GM12864 (cell line): Measurements from ENCODE around the gene TINCR.

Experiments used
- DNase-seq: peaks from one replicate; pipeline ENCODE4 v3.0.0-alpha.2; 2011; ENCODE audit warnings: low read depth
- H3K4me3 ChIP-seq: 2 replicates; pipeline ENCODE4 v1.5.1; 2011; ENCODE audit warnings: mild to moderate bottlenecking, low read depth, low read length, control low read depth
- TF ChIP-seq, protein P1 (sequence below): IDR thresholded peaks from 2 replicates; pipeline ENCODE4 v1.5.1; 2011; ENCODE audit warnings: low read depth, mild to moderate bottlenecking, moderate library complexity, low read length, control low read depth, inconsistent platforms; ENCODE audit errors: missing control alignments

TINCR gene

DNA sequence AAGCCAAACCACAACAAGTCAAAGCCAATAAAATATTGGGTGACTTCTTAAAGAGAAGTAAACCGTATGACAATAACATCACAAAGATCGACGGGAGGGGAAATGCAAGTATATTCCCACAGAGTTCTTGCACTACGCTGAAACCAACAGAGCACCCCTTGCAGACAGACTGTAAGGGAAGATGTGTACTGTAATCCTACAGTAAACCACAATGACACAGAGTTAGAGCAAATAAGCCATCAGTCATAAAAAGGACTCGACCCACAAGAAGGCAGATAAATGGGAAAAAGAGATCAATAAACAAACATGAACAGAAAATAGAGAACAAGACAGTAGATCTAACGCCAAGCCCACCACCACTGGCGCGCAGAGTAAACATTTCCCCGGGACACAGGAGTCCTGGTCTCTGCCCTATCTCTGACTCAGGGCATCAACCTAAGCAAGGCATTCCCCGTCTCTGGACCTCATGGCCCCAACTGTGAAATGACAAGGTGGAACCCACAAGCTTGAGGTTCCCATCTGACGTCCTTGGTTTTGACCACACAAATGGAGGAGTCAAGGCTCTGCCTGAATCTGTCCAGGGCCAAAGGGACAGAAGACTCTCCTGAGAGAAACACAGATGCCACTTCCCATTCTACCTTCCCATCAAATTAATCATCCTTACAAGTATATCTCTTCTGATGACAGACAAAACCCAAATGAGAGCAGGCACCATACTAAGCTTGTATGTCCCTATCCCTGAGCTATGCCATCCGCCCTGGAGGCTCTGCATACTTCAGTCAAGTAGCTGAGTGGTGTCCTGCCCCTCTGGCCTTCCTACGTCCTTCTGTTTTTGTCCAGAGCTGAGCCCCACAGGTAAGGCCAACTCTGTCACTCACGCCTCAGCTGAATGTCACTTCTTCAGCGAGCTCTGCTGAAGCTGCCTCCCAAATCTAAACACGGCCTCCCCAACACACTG is 39.8 kb upstream of the TINCR start:
- H3K4me3 ChIP-seq = no peak overlapping the region
- no peak for DNase-seq
- TF ChIP-seq, protein P1, sequence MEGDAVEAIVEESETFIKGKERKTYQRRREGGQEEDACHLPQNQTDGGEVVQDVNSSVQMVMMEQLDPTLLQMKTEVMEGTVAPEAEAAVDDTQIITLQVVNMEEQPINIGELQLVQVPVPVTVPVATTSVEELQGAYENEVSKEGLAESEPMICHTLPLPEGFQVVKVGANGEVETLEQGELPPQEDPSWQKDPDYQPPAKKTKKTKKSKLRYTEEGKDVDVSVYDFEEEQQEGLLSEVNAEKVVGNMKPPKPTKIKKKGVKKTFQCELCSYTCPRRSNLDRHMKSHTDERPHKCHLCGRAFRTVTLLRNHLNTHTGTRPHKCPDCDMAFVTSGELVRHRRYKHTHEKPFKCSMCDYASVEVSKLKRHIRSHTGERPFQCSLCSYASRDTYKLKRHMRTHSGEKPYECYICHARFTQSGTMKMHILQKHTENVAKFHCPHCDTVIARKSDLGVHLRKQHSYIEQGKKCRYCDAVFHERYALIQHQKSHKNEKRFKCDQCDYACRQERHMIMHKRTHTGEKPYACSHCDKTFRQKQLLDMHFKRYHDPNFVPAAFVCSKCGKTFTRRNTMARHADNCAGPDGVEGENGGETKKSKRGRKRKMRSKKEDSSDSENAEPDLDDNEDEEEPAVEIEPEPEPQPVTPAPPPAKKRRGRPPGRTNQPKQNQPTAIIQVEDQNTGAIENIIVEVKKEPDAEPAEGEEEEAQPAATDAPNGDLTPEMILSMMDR = no peak

DNA sequence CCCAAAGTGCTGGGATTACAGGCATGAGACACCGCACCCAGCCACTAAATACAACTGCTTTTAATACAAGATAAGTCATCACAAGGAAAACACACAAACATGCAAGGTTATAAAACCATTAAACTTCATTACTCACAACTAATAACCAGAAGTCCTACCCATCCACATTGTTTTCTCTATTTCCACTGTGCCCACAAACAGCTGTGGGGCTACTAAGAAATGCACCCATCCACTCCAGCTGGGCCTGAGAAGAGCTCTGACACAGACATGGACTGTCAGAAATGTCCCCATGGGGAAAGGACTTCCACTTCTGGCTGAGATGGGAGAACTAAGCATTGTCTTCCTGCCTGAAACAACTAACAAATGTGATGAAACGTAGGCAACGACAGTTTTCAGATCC is 37.6 kb upstream of the TINCR start:
- DNase-seq = no peak
- TF ChIP-seq, protein P1 = no peak
- H3K4me3 ChIP-seq = no peak overlapping the region

DNA sequence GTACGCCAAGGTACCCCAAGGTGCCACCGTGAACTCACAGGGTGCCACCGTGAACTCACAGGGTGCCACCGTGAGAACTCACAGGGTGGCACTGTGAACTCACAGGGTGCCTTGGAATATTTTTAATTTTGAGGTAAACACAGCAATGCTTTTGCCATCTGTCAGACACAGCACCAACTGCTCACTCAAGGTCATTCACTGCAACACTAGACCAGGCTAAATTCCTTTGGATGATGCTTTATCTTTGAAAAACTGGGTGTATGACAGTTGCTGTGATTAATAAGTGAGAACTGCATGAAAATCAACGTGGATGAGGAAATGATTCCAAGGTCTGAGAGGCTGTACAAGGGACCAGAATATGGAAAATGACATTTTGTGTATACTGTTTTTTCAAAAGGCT is 35.9 kb upstream of the TINCR start:
- DNase-seq = no peak
- TF ChIP-seq, protein P1 = no peak
- H3K4me3 ChIP-seq = no peak overlapping the region

DNA sequence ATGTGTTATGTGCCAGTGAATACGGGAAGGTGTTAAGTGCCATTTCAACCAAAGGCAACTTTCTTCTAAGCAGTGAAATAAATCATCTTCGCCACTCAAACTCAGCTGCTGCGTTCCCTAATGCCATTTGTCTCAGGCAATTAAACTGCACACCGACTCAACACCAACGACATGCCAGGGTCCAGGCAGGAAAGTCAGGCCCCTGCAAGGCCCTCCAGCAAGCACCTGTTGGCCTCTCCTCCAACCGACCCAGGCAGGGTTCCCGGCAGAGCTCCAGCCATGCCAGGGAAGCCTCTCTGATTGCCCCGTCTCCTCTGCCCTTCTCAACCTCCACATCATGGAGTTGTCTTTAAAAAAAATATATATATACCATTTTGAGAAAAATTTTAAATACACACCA is 33.0 kb upstream of the TINCR start:
- TF ChIP-seq, protein P1 = no peak
- no peak for DNase-seq
- H3K4me3 ChIP-seq = no peak overlapping the region

DNA sequence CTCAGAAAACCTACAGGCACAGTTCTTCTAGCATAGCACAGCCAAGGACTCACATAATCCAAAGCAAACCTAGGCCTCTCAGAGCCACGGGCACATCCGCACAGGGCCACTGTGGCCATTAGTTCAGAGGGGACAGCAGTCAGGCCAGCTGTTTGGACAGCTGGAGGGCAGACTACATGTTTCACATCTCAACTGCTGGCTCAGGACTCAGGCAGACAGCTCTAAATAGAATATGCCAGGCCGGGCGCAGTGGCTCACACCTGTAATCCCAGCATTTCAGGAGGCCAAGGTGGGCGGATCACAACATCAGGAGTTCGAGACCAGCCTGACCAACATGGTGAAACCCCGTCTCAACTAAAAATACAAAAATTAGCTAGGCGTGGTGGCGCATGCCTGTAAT is 28.0 kb upstream of the TINCR start:
- TF ChIP-seq, protein P1 = no peak
- H3K4me3 ChIP-seq = no peak overlapping the region
- DNase-seq = no peak

DNA sequence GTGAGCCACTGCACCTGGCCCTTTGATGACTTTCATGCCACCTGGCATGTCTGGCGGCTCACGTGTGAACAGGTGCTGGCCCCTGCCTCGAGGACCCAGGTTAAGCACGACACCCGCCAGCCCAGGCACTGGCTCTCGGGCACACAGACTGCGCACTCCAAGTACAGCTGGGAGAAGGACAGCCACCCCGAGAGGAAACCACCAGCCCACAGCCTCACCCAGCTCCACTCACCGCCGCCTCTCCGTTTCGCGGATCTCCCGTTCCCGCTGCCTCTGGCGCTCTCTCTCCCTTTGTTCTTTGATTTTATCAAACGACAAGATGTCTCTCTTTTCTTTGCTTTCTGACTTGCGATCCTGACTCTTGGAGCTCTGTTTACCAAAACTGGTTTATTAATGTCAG is 27.4 kb upstream of the TINCR start:
- H3K4me3 ChIP-seq = no peak overlapping the region
- no peak for DNase-seq
- TF ChIP-seq, protein P1 = no peak

DNA sequence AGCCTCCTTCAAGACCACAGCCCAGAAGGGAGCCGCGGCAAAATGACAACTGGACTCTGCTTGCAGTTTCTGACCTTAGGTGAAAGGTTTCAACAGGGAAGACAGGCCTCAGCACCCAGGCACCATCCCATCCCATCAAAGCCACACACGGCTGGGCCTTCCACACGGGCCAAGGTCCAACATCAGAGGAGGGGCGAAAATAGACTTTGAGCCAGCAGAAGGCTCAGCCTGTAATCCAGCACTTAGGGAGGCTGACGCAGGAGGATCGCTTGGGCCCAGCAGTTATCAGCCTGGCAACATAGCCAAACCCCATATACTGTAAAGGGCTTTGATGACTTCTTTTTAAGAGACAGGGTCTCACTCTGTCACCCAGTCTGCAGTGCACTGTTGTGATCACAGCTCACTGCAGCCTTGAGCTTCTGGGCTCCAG is 26.8 kb upstream of the TINCR start:
- DNase-seq = no peak
- no peak overlapping the region for H3K4me3 ChIP-seq
- TF ChIP-seq, protein P1 = no peak
